Left ventricle myocardium inferior (tissue), 1 donor: ENCODE data around the gene SPECC1L. TPM values are rescaled to one million over a fixed set of nuclear protein-coding genes. Genes with fewer than 3 reads are reported as not detected.

Experiments used
- DNase-seq: peaks from one replicate; pipeline ENCODE4 v3.0.0-alpha.2; 2020
- H3K27ac ChIP-seq: fragments of 200-600 bp; replicated peaks from 2 replicates; pipeline ENCODE4 v1.8.0; 2021
- H3K27me3 ChIP-seq: fragments of 200-600 bp; 2 replicates; pipeline ENCODE4 v1.8.0; 2021; ENCODE audit warnings: low read depth
- H3K36me3 ChIP-seq: fragments of 200-600 bp; 2 replicates; pipeline ENCODE4 v1.8.0; 2021
- H3K4me1 ChIP-seq: fragments of 200-600 bp; 2 replicates; pipeline ENCODE4 v1.8.0; 2021
- H3K4me3 ChIP-seq: fragments of 200-600 bp; 2 replicates; pipeline ENCODE4 v1.8.0; 2021; ENCODE audit warnings: mild to moderate bottlenecking, moderate library complexity
- H3K9me3 ChIP-seq: fragments of 200-600 bp; replicated peaks from 2 replicates; pipeline ENCODE4 v1.8.0; 2021
- CTCF ChIP-seq: fragments of 200-600 bp; IDR thresholded peaks from 2 replicates; pipeline ENCODE4 v1.8.0; 2021; ENCODE audit warnings: antibody characterized with exemption, mild to moderate bottlenecking, borderline replicate concordance
- intact Hi-C: fragments of 100-400 bp; cut with micrococcal nuclease; formaldehyde crosslinking; loops from one replicate; pipeline ENCODE4 v1.11.0; 2022
- total RNA-seq: library from RNA; stranded (reverse); fragmentation: NEBNext Ultra II Directional; extraction: Animal tissue kit (Norgen Biotek cat#: 25700); gene quantifications from one replicate; pipeline ENCODE4 v1.2.1, GENCODE V29; 2021
- donor health status: DM: no; HTN: yes; CAD: no; lungs with severe emphysema.

Gene SPECC1L
- total RNA-seq, 1 donor from 2014 or later, result 51.9 TPM

- DNase-seq, result no peak
- Histone ChIP-seq H3K4me3 (peak within 1 kb of the TSS; percentile 89), H3K36me3 (no peaks in the 10 kb centered on the region), H3K9me3 (no peaks in the 10 kb centered on the region), H3K27me3 (no peaks in the 10 kb centered on the region), H3K4me1 (peaks cover 82% of the 10 kb centered on the region), H3K27ac (peak within 1 kb of the TSS; percentile 87)
- intact Hi-C loops, result loop anchor here (10.0 kb wide), 1 partner anchor 57 kb away; no protein-coding TSS in a partner anchor
- no peak for TF ChIP-seq CTCF
Observed at GRCh38 chr22:24427500-24428164, 157.0 kb downstream of the SPECC1L start, which contains the start of gene ADORA2A. ADORA2A (plus strand) TSS chr22:24427599; CDS start chr22:24433405, 5,806 bp downstream.

GRCh38 chr22:24428751-24429410, 158.2 kb downstream of the SPECC1L start:
- Histone ChIP-seq H3K4me1 (peaks cover 84% of the 10 kb centered on the region), H3K9me3 (no peaks in the 10 kb centered on the region), H3K4me3 (peak overlapping the region; percentile 19), H3K36me3 (no peaks in the 10 kb centered on the region), H3K27me3 (no peaks in the 10 kb centered on the region), H3K27ac (peak overlapping the region; percentile 87)
- no peak for TF ChIP-seq CTCF
- intact Hi-C loops, result loop anchor here (10.0 kb wide), 1 partner anchor 56 kb away; no protein-coding TSS in a partner anchor
- no peak for DNase-seq

- H3K27ac ChIP-seq, result peak overlapping the region; percentile 87
- TF ChIP-seq CTCF, result no peak
- H3K4me1 ChIP-seq, result peaks cover 84% of the 10 kb centered on the region
Observed at GRCh38 chr22:24429411-24430365, 159.1 kb downstream of the SPECC1L start.

GRCh38 chr22:24430431-24431308, 160.0 kb downstream of the SPECC1L start:
- Histone ChIP-seq H3K9me3 (no peaks in the 10 kb centered on the region), H3K27me3 (no peaks in the 10 kb centered on the region), H3K36me3 (no peaks in the 10 kb centered on the region), H3K27ac (peak overlapping the region; percentile 79), H3K4me1 (peaks cover 84% of the 10 kb centered on the region), H3K4me3 (no peak overlapping the region)
- intact Hi-C loops, result no loop called here
- no peak for TF ChIP-seq CTCF
- no peak for DNase-seq

More at GRCh38 chr22:24429411-24430365, 159.1 kb downstream of the SPECC1L start:
- Histone ChIP-seq H3K4me3 (no peak overlapping the region), H3K36me3 (no peaks in the 10 kb centered on the region), H3K27me3 (no peaks in the 10 kb centered on the region), H3K9me3 (no peaks in the 10 kb centered on the region)
- peak; percentile 70 for DNase-seq
- intact Hi-C loops, result loop anchor here (10.0 kb wide), 1 partner anchor 55 kb away; no protein-coding TSS in a partner anchor
